NB4 (cell line): ENCODE results near the gene LDLRAD4.

Experiments used
- DNase-seq: peaks from one replicate; pipeline ENCODE4 v3.0.0; 2010; ENCODE audit warnings: low read depth
- H3K4me3 ChIP-seq: one replicate; pipeline ENCODE4 v1.5.1; 2011; ENCODE audit warnings: mild to moderate bottlenecking, low read depth, low read length, moderate library complexity
- CTCF ChIP-seq: IDR thresholded peaks from one replicate; pipeline ENCODE4 v1.5.1; 2012; ENCODE audit warnings: low read depth, low read length
- MAX ChIP-seq: IDR thresholded peaks from 2 replicates; pipeline ENCODE4 v1.6.1; 2011; ENCODE audit warnings: low read depth, low read length
- MYC ChIP-seq: IDR thresholded peaks from 2 replicates; pipeline ENCODE4 v1.6.1; 2011; ENCODE audit warnings: low read depth, low read length
- POLR2A ChIP-seq: IDR thresholded peaks from 2 replicates; pipeline ENCODE4 v1.6.1; 2011; ENCODE audit warnings: mild to moderate bottlenecking; ENCODE audit not compliant: insufficient read length; ENCODE audit errors: extremely low read depth

The LDLRAD4 gene

GRCh38 chr18:13565228-13565627 is 346.7 kb downstream of the LDLRAD4 start:
- TF ChIP-seq POLR2A, result no peak
- no peak for TF ChIP-seq MYC
- TF ChIP-seq CTCF, result no peak
- no peak for TF ChIP-seq MAX
- no peak overlapping the region for H3K4me3 ChIP-seq
- no peak for DNase-seq

GRCh38 chr18:13566941-13567746 is 348.6 kb downstream of the LDLRAD4 start:
- no peak overlapping the region for H3K4me3 ChIP-seq
- no peak for DNase-seq

GRCh38 chr18:13568443-13569392 is 350.2 kb downstream of the LDLRAD4 start:
- no peak for TF ChIP-seq CTCF
- no peak for TF ChIP-seq POLR2A
- no peak for TF ChIP-seq MYC
- TF ChIP-seq MAX, result no peak
- no peak overlapping the region for H3K4me3 ChIP-seq
- DNase-seq, result no peak

More at GRCh38 chr18:13566941-13567746, 348.6 kb downstream of the LDLRAD4 start:
- no peak for TF ChIP-seq POLR2A
- TF ChIP-seq CTCF, result no peak
- no peak for TF ChIP-seq MYC
- no peak for TF ChIP-seq MAX

GRCh38 chr18:13570216-13570615 is 351.7 kb downstream of the LDLRAD4 start:
- DNase-seq, result no peak
- TF ChIP-seq CTCF (no peak), POLR2A (no peak), MYC (no peak), MAX (no peak)
- H3K4me3 ChIP-seq, result no peak overlapping the region

- H3K4me3 ChIP-seq, result no peak overlapping the region
- DNase-seq, result peak; percentile 12
- TF ChIP-seq MYC, result no peak
- TF ChIP-seq MAX, result no peak
- no peak for TF ChIP-seq POLR2A
- TF ChIP-seq CTCF, result no peak
These were observed 352.4 kb downstream of the LDLRAD4 start for GRCh38 chr18:13570856-13571495.
